Stimulated activated CD8-positive, alpha-beta memory T cell treated with anti-CD3 and anti-CD28 coated beads, Interleukin-15, amount 100 ng/mL, for 48 hours (primary cell): Measurements from ENCODE around the gene ITGA8.
"Not testable (repeated sequence)": the region's sequence is repeated elsewhere in the genome, so short reads cannot be mapped to it uniquely, and the experiment has no call there.

Experiments
- DNase-seq, 2 donors: peaks; one replicate each; pipeline ENCODE4 v3.0.0-alpha.2; 2020; ENCODE audit warnings: low read depth in 2 of 2

Gene ITGA8

GRCh38 chr10:15620337-15620736 lies 99.4 kb downstream of the ITGA8 start:
- DNase-seq = no peak

DNA sequence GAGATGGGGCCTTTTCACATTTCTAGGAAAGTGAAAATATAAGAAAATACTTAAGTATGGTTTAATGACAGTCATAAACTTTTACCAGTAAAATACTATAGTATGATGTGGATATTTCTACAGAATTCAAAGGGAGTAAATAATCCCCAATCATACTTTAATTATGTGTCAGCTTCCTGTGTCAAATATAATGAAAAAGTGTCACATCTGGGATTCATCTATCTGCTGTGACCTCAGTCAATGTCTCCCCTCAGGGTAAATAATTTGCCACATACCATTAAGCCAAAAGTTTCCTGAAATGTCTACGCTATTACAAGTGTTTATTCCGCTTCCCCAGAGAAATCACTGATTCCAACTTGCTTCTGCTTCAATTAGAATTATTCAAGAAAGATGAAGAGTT lies 110.5 kb downstream of the ITGA8 start:
- no peak for DNase-seq

GRCh38 chr10:15606377-15606776 lies 113.3 kb downstream of the ITGA8 start:
- no peak for DNase-seq

GRCh38 chr10:15605740-15606369 lies 113.9 kb downstream of the ITGA8 start:
- no peak for DNase-seq

GRCh38 chr10:15603446-15604011 lies 116.2 kb downstream of the ITGA8 start:
- DNase-seq = no peak

DNA sequence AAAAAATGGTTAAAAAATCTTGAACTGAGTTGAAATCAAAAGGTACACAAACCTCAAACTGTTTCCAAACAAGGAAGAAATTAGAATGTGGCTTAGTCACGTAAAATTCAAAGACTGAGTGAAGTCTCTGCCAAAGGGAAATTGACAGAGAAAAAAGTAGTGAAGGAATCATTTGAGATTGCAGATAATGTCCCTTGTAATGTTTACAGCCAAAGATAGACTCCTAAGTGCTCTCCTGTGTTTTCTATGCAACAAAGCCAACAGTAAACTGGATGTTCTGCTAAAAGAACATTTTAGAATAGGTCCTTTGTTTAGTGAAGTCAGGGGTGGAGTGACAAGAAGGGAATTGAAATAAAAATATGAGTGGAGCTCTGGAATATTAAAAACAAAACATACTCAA lies 117.9 kb downstream of the ITGA8 start:
- DNase-seq = no peak

DNA sequence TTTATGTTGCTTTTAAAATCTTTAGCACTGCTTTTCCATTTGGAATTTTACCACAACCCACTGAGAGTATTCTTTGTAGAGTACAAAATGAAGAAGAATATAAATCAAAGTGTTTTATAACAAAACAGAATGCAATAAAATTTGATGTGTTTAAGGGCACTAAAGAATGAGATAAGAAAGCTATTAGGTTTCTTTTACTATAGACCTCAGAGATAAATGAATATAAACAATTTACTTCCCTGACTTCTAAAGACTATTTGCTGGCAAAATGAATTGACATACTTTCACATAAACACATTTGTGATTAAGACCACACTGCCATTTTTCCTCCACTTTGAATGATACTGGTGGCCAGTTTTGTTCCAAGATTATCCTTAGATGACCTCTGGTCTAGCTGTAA lies 124.5 kb downstream of the ITGA8 start:
- no peak for DNase-seq

DNA sequence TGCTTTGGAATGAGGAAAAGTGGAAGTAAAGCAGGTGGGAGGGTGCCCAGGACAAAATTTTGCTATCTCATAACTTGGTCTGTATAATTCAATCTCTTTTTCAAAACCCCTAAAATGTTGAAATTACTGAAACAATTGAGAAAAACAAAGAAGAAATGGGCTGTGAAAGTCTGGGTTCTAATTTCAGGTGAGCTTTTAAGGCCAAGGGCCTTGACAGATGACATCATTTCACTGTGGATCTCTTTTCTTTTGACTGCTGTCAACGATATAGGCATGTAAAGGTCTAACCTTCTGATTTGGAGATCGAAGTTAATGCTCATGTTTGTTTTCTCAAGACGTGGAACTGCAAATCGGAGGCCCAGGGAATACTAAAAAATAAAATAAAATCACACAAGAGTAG lies 127.8 kb downstream of the ITGA8 start:
- no peak for DNase-seq

DNA sequence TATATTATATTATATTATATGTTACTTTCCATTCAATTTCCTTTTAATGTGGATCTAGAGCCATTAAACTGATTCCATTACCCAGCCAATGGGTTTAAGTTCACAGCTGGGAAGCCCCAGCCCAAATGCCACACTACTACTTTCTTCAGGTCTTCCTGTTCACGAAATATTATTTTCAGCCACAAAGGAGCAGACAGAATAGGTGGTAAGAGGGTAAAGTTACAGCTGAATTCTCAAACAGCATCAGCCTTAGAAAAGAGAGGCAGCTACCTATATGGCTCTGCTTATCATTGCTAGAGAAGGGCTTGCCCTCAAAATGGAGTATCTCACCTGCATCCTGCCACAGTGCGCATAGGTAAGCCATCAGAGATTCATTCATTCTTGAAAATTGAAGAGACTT lies 128.3 kb downstream of the ITGA8 start:
- no peak for DNase-seq

- DNase-seq = no peak
Measured at GRCh38 chr10:15588635-15589508, 130.8 kb downstream of the ITGA8 start.

DNA sequence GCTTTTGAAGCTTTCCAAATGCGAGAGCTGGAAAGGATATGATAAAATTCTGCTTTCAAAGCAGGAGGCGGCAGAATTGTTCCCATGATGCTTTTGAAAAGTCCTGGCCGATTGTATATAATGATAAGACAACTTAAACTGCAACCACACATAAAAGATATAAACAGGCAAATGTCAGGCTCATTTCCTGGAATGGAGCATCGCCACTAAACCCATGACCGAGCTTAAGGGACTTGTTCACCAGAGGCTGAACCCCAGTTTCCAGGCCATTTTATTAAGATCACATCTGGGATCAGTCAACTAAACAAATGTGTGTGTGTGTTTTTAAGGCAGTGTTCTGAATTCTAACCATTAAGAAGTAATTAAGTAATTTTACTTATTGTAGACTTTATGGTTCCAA lies 131.6 kb downstream of the ITGA8 start:
- DNase-seq = no peak

DNA sequence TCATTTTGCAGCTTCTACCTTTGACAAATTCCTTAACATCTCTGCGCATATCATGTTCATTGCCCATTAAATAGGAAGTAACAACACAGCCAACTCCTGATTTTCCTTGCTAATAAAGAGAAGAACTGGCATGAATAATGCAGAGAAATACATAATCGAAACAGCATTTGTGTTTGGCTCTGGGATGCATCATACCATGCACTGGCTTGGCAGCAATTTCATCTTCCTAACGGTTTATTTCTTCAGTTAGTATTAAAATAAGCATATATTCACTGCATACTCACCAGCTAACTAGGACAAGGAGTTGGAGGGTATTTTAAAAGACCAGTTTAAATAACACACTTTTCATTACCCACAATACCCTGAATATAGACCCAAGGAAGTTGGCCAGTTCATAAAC lies 132.5 kb downstream of the ITGA8 start:
- DNase-seq = no peak

DNA sequence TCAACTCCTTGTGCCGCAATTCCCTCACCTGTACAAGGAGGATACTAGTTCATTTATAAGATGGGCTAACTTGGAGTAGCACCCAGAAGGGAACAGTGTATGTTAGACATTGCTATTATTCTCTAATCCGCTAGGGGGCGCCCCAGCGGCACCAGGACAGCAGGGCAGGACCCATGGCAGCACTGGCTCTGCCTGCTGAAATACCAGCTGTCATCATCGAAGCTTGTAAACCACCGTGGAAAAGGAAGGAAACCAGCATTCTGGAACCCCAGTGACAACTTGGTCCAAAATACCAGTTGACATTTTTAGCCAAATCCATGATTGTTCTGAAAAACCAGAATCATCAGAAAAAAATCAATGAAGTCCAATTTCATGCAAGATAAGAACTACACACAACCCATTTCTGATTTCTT lies 134.4 kb downstream of the ITGA8 start:
- peak; percentile 5 to 21 for DNase-seq

GRCh38 chr10:15582972-15583371 lies 136.8 kb downstream of the ITGA8 start:
- DNase-seq = not testable (repeated sequence)

GRCh38 chr10:15579605-15580004 lies 140.1 kb downstream of the ITGA8 start:
- no peak for DNase-seq

DNA sequence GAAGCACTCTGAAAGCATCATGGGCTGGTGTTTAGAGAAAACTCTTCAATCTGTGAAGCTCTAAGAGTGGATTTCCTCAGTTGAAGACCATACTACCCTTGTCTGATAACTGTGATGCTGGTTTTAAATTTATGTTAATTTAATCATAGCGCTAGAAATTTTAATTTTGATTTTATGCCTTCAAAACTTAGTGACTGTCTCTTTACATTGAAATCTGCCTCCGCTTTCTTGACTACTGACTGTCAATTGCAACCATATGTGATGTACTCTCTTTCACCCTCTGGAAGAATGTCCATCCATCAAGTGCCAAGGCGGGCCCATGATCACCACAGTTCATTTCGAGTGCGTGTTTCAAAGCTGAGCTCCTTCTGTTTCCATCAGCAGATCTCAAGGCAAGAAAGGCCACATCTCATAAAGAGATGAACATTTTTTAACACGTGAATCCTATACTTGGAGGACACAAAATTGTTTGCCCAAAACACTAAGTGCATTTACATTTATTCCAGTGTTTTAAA lies 147.1 kb downstream of the ITGA8 start:
- DNase-seq = no peak

- DNase-seq = no peak
Measured at GRCh38 chr10:15571575-15571974, 148.1 kb downstream of the ITGA8 start.

DNA sequence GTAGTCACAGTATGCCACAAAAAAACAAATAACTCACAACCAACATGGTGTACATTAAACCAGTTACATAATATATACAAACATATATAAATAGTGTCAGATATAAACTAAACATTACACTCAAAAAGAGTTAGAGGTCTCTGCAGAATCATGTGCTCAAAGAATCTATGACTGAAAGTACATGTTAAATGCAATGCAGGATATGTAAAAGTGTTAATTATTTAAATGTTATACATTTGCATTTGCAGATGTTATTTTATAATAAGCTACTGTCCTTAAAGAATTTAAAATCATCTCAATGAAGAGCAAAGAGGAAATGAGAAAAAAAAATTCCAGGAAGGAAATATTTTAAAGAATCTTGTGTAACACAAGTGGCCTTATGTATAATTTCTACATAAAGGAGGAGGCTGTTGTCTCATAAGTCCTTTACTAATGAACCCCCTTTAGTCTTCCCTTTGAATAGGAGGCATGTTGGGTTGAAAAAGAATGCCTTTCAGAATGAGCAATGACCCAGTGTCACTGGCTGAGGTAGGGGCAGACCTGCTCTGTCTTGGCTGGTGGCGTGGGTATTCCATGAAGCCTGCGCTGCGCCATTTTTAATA lies 148.9 kb downstream of the ITGA8 start:
- no peak for DNase-seq

DNA sequence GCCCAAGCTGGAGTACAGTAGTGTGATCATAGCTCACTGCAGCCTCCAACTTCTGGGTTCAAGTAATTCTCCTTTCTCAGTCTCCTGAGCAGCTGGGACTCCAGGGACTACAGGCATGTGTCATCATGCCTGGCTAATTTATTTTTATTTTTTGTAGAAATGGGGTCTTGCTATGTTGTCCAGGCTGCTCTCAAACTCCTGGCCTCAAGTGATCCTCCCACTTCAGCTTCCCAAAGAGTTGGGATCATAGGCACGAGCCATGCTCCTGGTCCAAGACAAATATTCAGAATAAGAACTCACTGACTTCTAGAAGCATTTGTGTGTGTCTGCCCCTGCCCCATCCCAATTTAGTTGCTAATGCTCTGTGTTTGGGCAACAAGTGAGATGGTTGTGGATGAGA lies 151.8 kb downstream of the ITGA8 start:
- no peak for DNase-seq

- no peak for DNase-seq
Measured at GRCh38 chr10:15563246-15563645, 156.5 kb downstream of the ITGA8 start.

GRCh38 chr10:15562578-15562977 lies 157.1 kb downstream of the ITGA8 start:
- no peak for DNase-seq

DNA sequence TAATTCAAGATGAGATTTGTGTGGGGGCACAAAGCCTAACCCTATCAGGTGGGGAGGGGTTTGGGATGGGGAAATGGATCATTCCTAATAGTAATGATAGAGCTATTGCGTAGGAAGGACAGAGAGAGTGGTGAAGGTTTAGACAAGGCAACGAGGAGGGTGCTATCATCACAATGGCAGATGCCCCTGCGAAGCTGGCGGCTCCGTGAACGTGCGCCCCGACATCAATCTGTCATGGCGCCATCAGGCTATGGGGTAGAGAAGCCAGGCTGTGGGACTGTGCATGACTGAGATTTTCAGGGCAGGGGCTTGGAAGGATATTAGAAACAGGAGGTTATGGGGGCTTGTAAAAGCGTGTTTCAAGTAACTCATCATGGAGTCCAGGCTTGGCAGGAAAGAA lies 157.6 kb downstream of the ITGA8 start:
- DNase-seq = no peak
